HepG2 (cell line): ENCODE data around the gene SLC35B4. TPM values are rescaled to one million over a fixed set of nuclear protein-coding genes. Genes with fewer than 3 reads are reported as not detected.

Experiments used
- ARID5B ChIP-seq: IDR thresholded peaks from 2 replicates; pipeline ENCODE4 v1.4.0; 2020; ENCODE audit warnings: mild to moderate bottlenecking, missing genetic modification reagents
- BORCS8-MEF2B ChIP-seq: sonication (generic); formaldehyde crosslinking; IDR thresholded peaks from 2 replicates; pipeline ENCODE4 v1.8.0; 2022; ENCODE audit warnings: mild to moderate bottlenecking, missing genetic modification reagents
- ERF ChIP-seq: IDR thresholded peaks from 2 replicates; pipeline ENCODE4 v1.6.1; 2018; ENCODE audit warnings: missing biosample characterization, missing genetic modification reagents
- FOXA3 ChIP-seq: IDR thresholded peaks from 2 replicates; pipeline ENCODE4 v1.6.1; 2016; ENCODE audit warnings: missing genetic modification reagents, missing compliant biosample characterization
- HHEX ChIP-seq: IDR thresholded peaks from 2 replicates; pipeline ENCODE4 v1.6.1; 2016; ENCODE audit warnings: control low read depth
- HOXA7 ChIP-seq: sonication (generic); formaldehyde crosslinking; IDR thresholded peaks from 2 replicates; pipeline ENCODE4 v1.8.1; 2022; ENCODE audit warnings: mild to moderate bottlenecking, missing genetic modification reagents, moderate library complexity
- NFKB2 ChIP-seq: sonication (generic); formaldehyde crosslinking; IDR thresholded peaks from 2 replicates; pipeline ENCODE4 v1.4.0; 2020; ENCODE audit warnings: missing genetic modification reagents, borderline replicate concordance
- NPAS2 ChIP-seq: sonication (generic); formaldehyde crosslinking; IDR thresholded peaks from 2 replicates; pipeline ENCODE4 v1.8.0; 2022; ENCODE audit warnings: mild to moderate bottlenecking, missing genetic modification reagents, borderline replicate concordance
- SMARCE1 ChIP-seq: fragments of 450-650 bp; IDR thresholded peaks from 2 replicates; pipeline ENCODE4 v1.6.1; 2017; ENCODE audit warnings: borderline replicate concordance
- SYNCRIP ChIP-seq: fragments of 200-400 bp; formaldehyde crosslinking; IDR thresholded peaks from 2 replicates; pipeline ENCODE4 v1.6.1; 2018; ENCODE audit warnings: mild to moderate bottlenecking, low read depth, low read length; ENCODE audit not compliant: insufficient read depth
- TBL1XR1 ChIP-seq: fragments of 150-350 bp; IDR thresholded peaks from 2 replicates; pipeline ENCODE4 v1.6.1; 2014; ENCODE audit warnings: borderline replicate concordance, low read length; ENCODE audit not compliant: partially characterized antibody
- ZFP41 ChIP-seq: sonication (generic); formaldehyde crosslinking; IDR thresholded peaks from 2 replicates; pipeline ENCODE4 v1.4.0; 2020; ENCODE audit warnings: mild to moderate bottlenecking, missing genetic modification reagents, borderline replicate concordance
- ZFP82 ChIP-seq: sonication (generic); formaldehyde crosslinking; IDR thresholded peaks from 2 replicates; pipeline ENCODE4 v1.5.1; 2020; ENCODE audit warnings: mild to moderate bottlenecking, missing genetic modification reagents, borderline replicate concordance
- ZNF24 ChIP-seq: fragments of 450-650 bp; IDR thresholded peaks from 2 replicates; pipeline ENCODE4 v1.6.1; 2017; ENCODE audit warnings: antibody characterized with exemption, mild to moderate bottlenecking
- ZNF264 ChIP-seq: sonication (generic); formaldehyde crosslinking; IDR thresholded peaks from 2 replicates; pipeline ENCODE4 v1.4.0; 2020; ENCODE audit warnings: missing genetic modification reagents
- ZNF292 ChIP-seq: sonication (generic); formaldehyde crosslinking; IDR thresholded peaks from 2 replicates; pipeline ENCODE4 v1.8.1; 2022; ENCODE audit warnings: mild to moderate bottlenecking, low read depth, missing genetic modification reagents, borderline replicate concordance
- ZNF484 ChIP-seq: sonication (generic); formaldehyde crosslinking; IDR thresholded peaks from 2 replicates; pipeline ENCODE4 v1.5.1; 2020; ENCODE audit warnings: mild to moderate bottlenecking, low read depth, missing genetic modification reagents, borderline replicate concordance
- ZNF607 ChIP-seq: sonication (generic); formaldehyde crosslinking; IDR thresholded peaks from 2 replicates; pipeline ENCODE4 v1.5.1; 2020; ENCODE audit warnings: missing genetic modification reagents, mild to moderate bottlenecking, borderline replicate concordance
- ZNF772 ChIP-seq: sonication (generic); formaldehyde crosslinking; IDR thresholded peaks from 2 replicates; pipeline ENCODE4 v1.5.0; 2020; ENCODE audit warnings: mild to moderate bottlenecking, missing genetic modification reagents
- ZNF781 ChIP-seq: sonication (generic); formaldehyde crosslinking; IDR thresholded peaks from 2 replicates; pipeline ENCODE4 v1.5.1; 2020; ENCODE audit warnings: borderline replicate concordance, mild to moderate bottlenecking, missing genetic modification reagents; ENCODE audit errors: not compliant biosample characterization
- ZSCAN30 ChIP-seq: sonication (generic); formaldehyde crosslinking; IDR thresholded peaks from 2 replicates; pipeline ENCODE4 v1.5.0; 2020; ENCODE audit warnings: mild to moderate bottlenecking, missing genetic modification reagents
- ZUFSP ChIP-seq: sonication (generic); formaldehyde crosslinking; IDR thresholded peaks from 2 replicates; pipeline ENCODE4 v1.9.0; 2021; ENCODE audit warnings: missing genetic modification reagents, mild to moderate bottlenecking, borderline replicate concordance
- polyA plus RNA-seq, 8 experiments: library from polyadenylated mRNA; depleted of rRNA in 3 of 8; stranded (reverse) in 7 of 8; unstranded in 1 of 8; fragments of >200 nt; fragmentation: Illumina TruSeq in 4 of 8; extraction: Trizol in 4 of 8; gene quantifications; 2 replicates each; pipeline versions ENCODE4 v1.2.1 to v1.2.3, GENCODE V29; 2011 to 2016; ENCODE audit warnings: low read depth in 4 of 8, missing spikeins in 1 of 8, mixed read lengths in 1 of 8; ENCODE audit not compliant: insufficient read depth in 1 of 8
- total RNA-seq, 5 experiments: library from RNA; depleted of rRNA; stranded (reverse); fragments of >200 nt; fragmentation: Illumina TruSeq; extraction: Trizol; gene quantifications; 2 replicates each; pipeline ENCODE4 v1.2.3, GENCODE V29; 2016; ENCODE audit warnings: low read depth in 1 of 5

The SLC35B4 gene
- total and polyA plus RNA-seq, 2 of the 13 experiments (the other 11 are each of a cell fraction or from before 2014, with no cell fraction given): 17.1 to 17.8 TPM

- TF ChIP-seq ZNF781: no peak
- no peak for TF ChIP-seq NFKB2 (CRISPR knock-in tag)
- no peak for TF ChIP-seq ZNF607 (CRISPR knock-in tag)
- TF ChIP-seq NPAS2 (CRISPR knock-in tag): no peak
- TF ChIP-seq HHEX (CRISPR knock-in tag): no peak
- TF ChIP-seq ZNF24: no peak
- TF ChIP-seq ZNF772 (CRISPR knock-in tag): no peak
- no peak for TF ChIP-seq TBL1XR1
- no peak for TF ChIP-seq ZSCAN30 (CRISPR knock-in tag)
- TF ChIP-seq ZFP41 (CRISPR knock-in tag): no peak
- TF ChIP-seq SYNCRIP: no peak
- TF ChIP-seq ZUFSP (CRISPR knock-in tag): no peak
- TF ChIP-seq FOXA3 (CRISPR knock-in tag): peak; percentile 67
- TF ChIP-seq ZNF264 (CRISPR knock-in tag): no peak
- TF ChIP-seq HOXA7 (CRISPR knock-in tag): no peak
- TF ChIP-seq ZFP82 (CRISPR knock-in tag): no peak
- TF ChIP-seq SMARCE1: no peak
- TF ChIP-seq ZNF292 (CRISPR knock-in tag): no peak
- peak; percentile 66 for TF ChIP-seq ARID5B (CRISPR knock-in tag)
- no peak for TF ChIP-seq BORCS8-MEF2B (CRISPR knock-in tag)
- TF ChIP-seq ZNF484: no peak
- no peak for TF ChIP-seq ERF (CRISPR knock-in tag)
Observed at GRCh38 chr7:134339475-134339874, 22.7 kb upstream of the SLC35B4 start (continued).
